ENCODE data around the gene METTL2B.
"Not testable (repeated sequence)": the region's sequence is repeated elsewhere in the genome, so short reads cannot be mapped to it uniquely, and the experiment has no call there.

The METTL2B gene

DNA sequence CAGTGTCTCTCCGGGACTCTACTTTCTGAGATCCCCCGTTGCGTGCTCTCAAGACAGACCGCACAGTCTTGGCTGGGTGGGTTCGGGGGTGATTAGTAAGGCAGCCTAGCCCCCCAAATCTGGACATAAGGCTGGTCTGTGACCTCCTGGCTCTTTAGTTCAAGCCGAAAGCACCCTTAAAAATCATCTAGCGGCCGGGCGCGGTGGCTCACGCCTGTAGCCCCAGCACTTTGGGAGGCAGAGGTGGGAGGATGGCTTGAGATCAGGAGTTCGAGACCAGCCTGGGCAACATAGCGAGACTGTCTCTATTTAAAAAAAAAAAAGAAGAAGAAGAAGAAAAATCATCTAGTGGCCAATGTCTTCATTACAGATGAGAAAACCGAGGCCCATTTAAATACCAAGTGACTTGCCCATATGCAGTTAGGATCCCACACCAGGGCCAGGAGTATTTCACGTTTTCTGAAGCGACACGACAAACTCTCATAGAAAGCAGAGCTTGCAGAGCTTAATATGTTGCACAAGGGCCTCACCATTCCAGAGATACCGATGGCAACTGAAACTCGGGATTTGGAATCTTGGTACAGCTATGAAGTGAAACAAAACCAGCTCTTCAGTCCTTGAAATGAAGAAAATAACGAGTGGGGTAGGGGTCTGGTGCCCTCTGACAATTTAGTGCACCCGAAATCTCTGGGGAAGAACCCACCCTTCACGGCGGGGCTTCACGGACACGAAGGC is 21.6 kb upstream of the METTL2B start:
- no peak for DNase-seq (ENCODE audit: low read depth)
- H3K4me3 ChIP-seq (ENCODE audit: control insufficient read depth, low read depth, low read length) = peak overlapping the region; percentile 94

GRCh38 chr7:128455543-128456254 is 20.8 kb upstream of the METTL2B start, which contains the start of gene HILPDA:
TSS of gene HILPDA (plus strand) at chr7:128455878. CDS start at chr7:128457269, 1,391 bp downstream.
- H3K4me3 ChIP-seq (ENCODE audit: control insufficient read depth, low read depth, low read length) = peak within 1 kb of the TSS; percentile 94
- DNase-seq (ENCODE audit: low read depth) = peak; percentile 93
- TF ChIP-seq CTCF (IDR thresholded peaks at IDR 0.05; ENCODE audit: control insufficient read depth, insufficient read depth, low read depth, low read length, missing control alignments) = no peak

More for the DNA sequence above, 21.6 kb upstream of the METTL2B start:
- no peak for TF ChIP-seq CTCF (IDR thresholded peaks at IDR 0.05; ENCODE audit: control insufficient read depth, insufficient read depth, low read depth, low read length, missing control alignments)

DNA sequence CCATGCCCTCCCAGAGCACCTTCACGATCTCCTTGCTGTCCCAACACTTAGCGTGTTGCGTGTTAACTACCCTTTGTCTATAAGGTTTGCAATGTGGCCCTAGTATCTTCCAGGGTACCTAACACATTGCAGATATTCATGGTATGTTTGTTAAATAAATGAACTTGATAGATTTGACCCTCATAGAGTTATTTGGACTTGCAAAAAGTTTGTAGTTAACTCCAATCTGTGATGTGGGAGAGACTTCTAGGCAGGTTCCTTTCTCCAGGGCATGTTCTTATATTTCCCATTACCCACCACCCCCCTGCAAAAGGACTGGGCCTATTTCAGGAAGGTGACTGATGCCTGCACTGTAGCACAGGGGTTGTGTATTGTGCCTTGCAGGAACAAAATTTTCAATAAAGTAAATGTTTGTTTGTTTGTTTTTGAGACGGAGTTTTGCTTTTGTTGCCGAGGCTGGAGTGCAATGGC is 20.3 kb upstream of the METTL2B start:
- H3K4me3 ChIP-seq (ENCODE audit: control insufficient read depth, low read depth, low read length) = peak overlapping the region; percentile 94
- TF ChIP-seq CTCF (IDR thresholded peaks at IDR 0.05; ENCODE audit: control insufficient read depth, insufficient read depth, low read depth, low read length, missing control alignments) = no peak
- DNase-seq (ENCODE audit: low read depth) = no peak

DNA sequence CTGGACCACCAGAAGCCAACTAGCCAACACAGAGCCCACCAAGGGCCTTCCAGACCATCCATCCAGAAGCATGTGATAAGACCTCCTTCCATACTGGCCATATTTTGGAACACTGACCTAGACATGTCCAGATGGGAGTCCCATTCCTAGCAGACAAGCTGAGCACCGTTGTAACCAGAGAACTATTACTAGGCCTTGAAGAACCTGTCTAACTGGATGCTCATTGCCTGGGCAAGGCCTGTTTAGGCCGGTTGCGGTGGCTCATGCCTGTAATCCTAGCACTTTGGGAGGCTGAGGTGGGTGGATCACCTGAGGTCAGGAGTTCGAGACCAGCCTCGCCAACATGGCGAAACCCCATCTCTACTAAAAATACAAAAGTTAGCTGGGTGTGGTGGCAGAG is 19.2 kb upstream of the METTL2B start:
- not testable (repeated sequence) for DNase-seq (ENCODE audit: low read depth); H3K4me3 ChIP-seq (ENCODE audit: control insufficient read depth, low read depth, low read length)

DNA sequence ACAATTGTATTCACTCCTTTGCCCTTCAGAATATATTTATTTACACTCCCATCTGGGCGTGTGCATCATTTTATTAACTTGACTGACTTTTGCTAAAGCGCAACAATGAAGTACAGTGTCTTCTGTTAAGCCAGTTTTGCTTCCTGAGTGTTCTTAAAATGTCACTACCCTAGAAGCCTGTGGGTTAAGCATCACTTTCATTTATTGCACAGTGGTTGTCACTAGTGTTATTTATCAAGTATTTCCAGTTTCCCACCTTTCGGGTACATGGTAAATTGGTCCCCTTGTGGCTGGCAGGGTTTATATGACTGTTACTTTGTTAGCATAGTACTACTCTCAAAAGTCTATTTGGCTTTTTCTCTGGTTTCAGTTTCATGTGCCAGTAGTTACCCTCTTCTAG is 17.6 kb upstream of the METTL2B start:
- DNase-seq (ENCODE audit: low read depth) = no peak
- no peak overlapping the region for H3K4me3 ChIP-seq (ENCODE audit: control insufficient read depth, low read depth, low read length)
- TF ChIP-seq CTCF (IDR thresholded peaks at IDR 0.05; ENCODE audit: control insufficient read depth, insufficient read depth, low read depth, low read length, missing control alignments) = no peak

DNA sequence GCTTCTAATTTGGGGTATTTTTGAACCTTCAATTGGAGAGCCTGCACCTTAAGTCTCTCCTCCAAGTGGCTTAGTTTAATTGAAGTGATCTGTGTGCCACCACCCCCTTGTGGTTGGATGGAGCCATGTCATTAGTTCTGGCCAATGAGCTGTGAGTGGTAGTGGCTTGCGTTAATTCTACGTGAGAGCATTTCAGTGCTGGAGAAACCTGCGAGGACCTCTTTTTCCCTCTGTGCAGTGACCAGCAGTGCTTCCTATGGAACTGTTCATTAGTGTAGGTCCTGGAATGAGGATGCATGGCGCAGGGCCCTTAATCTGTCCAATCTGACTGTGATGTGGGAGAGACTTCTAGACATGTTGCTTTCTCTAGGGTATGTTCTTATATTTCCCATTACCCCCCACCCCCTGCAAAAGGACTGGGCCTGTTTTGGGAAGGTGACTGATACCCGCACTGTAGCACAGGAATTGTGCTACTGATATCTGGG is 17.1 kb upstream of the METTL2B start:
- no peak for DNase-seq (ENCODE audit: low read depth)
- peak; percentile 76 for TF ChIP-seq CTCF (IDR thresholded peaks at IDR 0.05; ENCODE audit: control insufficient read depth, insufficient read depth, low read depth, low read length, missing control alignments)
- no peak overlapping the region for H3K4me3 ChIP-seq (ENCODE audit: control insufficient read depth, low read depth, low read length)

GRCh38 chr7:128462460-128462859 is 14.1 kb upstream of the METTL2B start:
- H3K4me3 ChIP-seq (ENCODE audit: control insufficient read depth, low read depth, low read length) = no peak overlapping the region
- no peak for DNase-seq (ENCODE audit: low read depth)
- TF ChIP-seq CTCF (IDR thresholded peaks at IDR 0.05; ENCODE audit: control insufficient read depth, insufficient read depth, low read depth, low read length, missing control alignments) = no peak

GRCh38 chr7:128463345-128463744 is 13.2 kb upstream of the METTL2B start:
- not testable (repeated sequence) for H3K4me3 ChIP-seq (ENCODE audit: control insufficient read depth, low read depth, low read length); DNase-seq (ENCODE audit: low read depth)

DNA sequence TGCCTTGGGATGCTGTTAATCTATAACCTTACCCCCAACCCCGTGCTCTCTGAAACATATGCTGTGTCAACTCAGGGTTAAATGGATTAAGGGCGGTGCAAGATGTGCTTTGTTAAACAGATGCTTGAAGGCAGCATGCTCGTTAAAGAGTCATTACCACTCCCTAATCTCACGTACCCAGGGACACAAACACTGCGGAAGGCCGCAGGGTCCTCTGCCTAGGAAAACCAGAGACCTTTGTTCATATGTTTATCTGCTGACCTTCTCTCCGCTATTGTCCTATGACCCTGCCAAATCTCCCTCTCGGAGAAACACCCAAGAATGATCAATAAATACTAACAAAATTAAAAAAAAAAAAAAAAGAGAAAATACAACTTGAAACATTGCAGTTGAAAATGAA is 12.6 kb upstream of the METTL2B start:
- H3K4me3 ChIP-seq (ENCODE audit: control insufficient read depth, low read depth, low read length); DNase-seq (ENCODE audit: low read depth): not testable (repeated sequence)

GRCh38 chr7:128466871-128467270 is 9.7 kb upstream of the METTL2B start:
- H3K4me3 ChIP-seq (ENCODE audit: control insufficient read depth, low read depth, low read length) = not testable (repeated sequence)

More at GRCh38 chr7:128466871-128467270, 9.7 kb upstream of the METTL2B start:
- not testable (repeated sequence) for DNase-seq (ENCODE audit: low read depth)

All from AG09309 (cell line).